H1 (cell line): ENCODE measurements around the gene CAMSAP3. TPM values are rescaled to one million over a fixed set of nuclear protein-coding genes. Genes with fewer than 3 reads are reported as not detected.

Experiments used
- CBX5 ChIP-seq: fragments of 300-800, 300-1000 bp; sonication (generic); IDR thresholded peaks from 2 replicates; pipeline ENCODE4 v1.7.1; 2016; ENCODE audit warnings: antibody characterized with exemption, low read length, low read depth
- CHD1 ChIP-seq: IDR thresholded peaks from 2 replicates; pipeline ENCODE4 v1.6.1; 2012; ENCODE audit warnings: low read depth, low read length, improper control_type of control experiment
- CHD7 ChIP-seq: fragments of 300-600 bp; sonication (generic); IDR thresholded peaks from 2 replicates; pipeline ENCODE4 v1.7.1; 2012; ENCODE audit warnings: low read length, moderate library complexity, mild to moderate bottlenecking, inconsistent platforms; ENCODE audit not compliant: insufficient replicate concordance
- EGR1 ChIP-seq: IDR thresholded peaks from 2 replicates; pipeline ENCODE4 v1.6.1; 2011; ENCODE audit warnings: low read depth, low read length, borderline replicate concordance
- GABPA ChIP-seq: IDR thresholded peaks from 2 replicates; pipeline ENCODE4 v1.6.1; 2011; ENCODE audit warnings: mild to moderate bottlenecking, low read length, moderate library complexity, borderline replicate concordance; ENCODE audit not compliant: insufficient read depth
- KDM5A ChIP-seq: fragments of 200-600 bp; IDR thresholded peaks from 2 replicates; pipeline ENCODE4 v1.7.1; 2012; ENCODE audit warnings: mild to moderate bottlenecking, low read length, inconsistent platforms, mixed read lengths
- MAFK ChIP-seq: IDR thresholded peaks from 2 replicates; pipeline ENCODE4 v1.6.1; 2012; ENCODE audit warnings: low read depth, mild to moderate bottlenecking, improper control_type of control experiment, low read length
- NANOG ChIP-seq: IDR thresholded peaks from 2 replicates; pipeline ENCODE4 v1.6.1; 2011; ENCODE audit warnings: low read length, low read depth, mild to moderate bottlenecking, inconsistent platforms; ENCODE audit not compliant: insufficient read depth, poor library complexity, severe bottlenecking
- RAD21 ChIP-seq, 2 experiments: IDR thresholded peaks in 1 of 2; conservative IDR thresholded peaks in 1 of 2; 2 replicates each; pipeline ENCODE4 v1.6.1; 2011; ENCODE audit warnings: low read depth in 2 of 2, low read length in 2 of 2, improper control_type of control experiment in 1 of 2, inconsistent platforms in 1 of 2, mild to moderate bottlenecking in 1 of 2, moderate library complexity in 1 of 2
- polyA plus RNA-seq, 7 experiments: library from polyadenylated mRNA; depleted of rRNA in 3 of 7; stranded (reverse) in 5 of 7; unstranded in 2 of 7; fragments of >200 nt in 5 of 7; fragments of 200-250 nt in 2 of 7; gene quantifications; 1 replicate in 5 of 7; 2 replicates in 1 of 7; 4 replicates in 1 of 7; pipeline versions ENCODE4 v1.2.1 to v1.2.3, GENCODE V29; 2011 to 2013; ENCODE audit warnings: missing spikeins in 2 of 7, mixed read lengths in 2 of 7
- total RNA-seq: library from RNA; stranded (reverse); fragmentation: NEBNext Ultra II Directional; extraction: Animal tissue kit (Norgen Biotek cat#: 25700); gene quantifications from 2 replicates; pipeline ENCODE4 v1.2.1, GENCODE V29; 2021

CAMSAP3 gene
- total and polyA plus RNA-seq, 2 of the 8 experiments (the other 6 are each of a cell fraction or from before 2014, with no cell fraction given), result 11.4 to 30.4 TPM

- TF ChIP-seq CHD7 (no peak), GABPA (no peak), RAD21 (IDR thresholded peaks at IDR 0.05 in 1 of 2, conservative IDR thresholded peaks at IDR 0.05 in 1 of 2; ENCODE audit: low read depth in 2 of 2, low read length in 2 of 2) (no peak), CBX5 (no peak), KDM5A (no peak), CHD1 (no peak), EGR1 (no peak), NANOG (no peak), MAFK (no peak)
These were observed 68.0 kb downstream of the CAMSAP3 start (continued) for GRCh38 chr19:7663706-7664105.
